K562 (cell line): ENCODE results near the gene BSN. TPM values are rescaled to one million over a fixed set of nuclear protein-coding genes. Genes with fewer than 3 reads are reported as not detected.

ENCODE experiments used
- HIVEP1 ChIP-seq: fragments of 250-450 bp; sonication (Bioruptor Pico); IDR thresholded peaks from 2 replicates; pipeline ENCODE4 v1.4.0; 2020; ENCODE audit warnings: mild to moderate bottlenecking
- JUN ChIP-seq, 2 experiments: sonication (generic) in 1 of 2; formaldehyde crosslinking in 1 of 2; IDR thresholded peaks; 2 replicates each; pipeline versions ENCODE4 v1.6.1 to v1.8.0; 2012 to 2022; ENCODE audit warnings: borderline replicate concordance in 2 of 2, mild to moderate bottlenecking in 2 of 2, improper control_type of control experiment in 1 of 2, low read depth in 1 of 2, low read length in 1 of 2, missing genetic modification reagents in 1 of 2
- KDM1A ChIP-seq, 2 experiments: fragments of 450-650 bp; IDR thresholded peaks; 2 replicates each; pipeline ENCODE4 v1.6.1; 2016; ENCODE audit warnings: mild to moderate bottlenecking in 2 of 2
- L3MBTL2 ChIP-seq: fragments of 450-650 bp; IDR thresholded peaks from 2 replicates; pipeline ENCODE4 v1.6.1; 2016; ENCODE audit warnings: mild to moderate bottlenecking, moderate library complexity
- MCM3 ChIP-seq: fragments of 450-650 bp; IDR thresholded peaks from 2 replicates; pipeline ENCODE4 v1.6.1; 2016
- MYC ChIP-seq, 2 experiments: fragments of 250-450 bp in 1 of 2; sonication (Bioruptor Pico) in 1 of 2; IDR thresholded peaks; 2 replicates each; pipeline versions ENCODE4 v1.5.1 to v1.6.1; 2012 to 2021; ENCODE audit warnings: low read depth in 2 of 2, borderline replicate concordance in 1 of 2, improper control_type of control experiment in 1 of 2, low read length in 1 of 2, mild to moderate bottlenecking in 1 of 2, moderate library complexity in 1 of 2
- POLR3A ChIP-seq: IDR thresholded peaks from 2 replicates; pipeline ENCODE4 v1.6.1; 2011; ENCODE audit warnings: borderline replicate concordance, mild to moderate bottlenecking, moderate library complexity; ENCODE audit not compliant: insufficient read length, insufficient read depth; ENCODE audit errors: extremely low read depth
- RCOR1 ChIP-seq, 2 experiments: IDR thresholded peaks; 2 replicates each; pipeline ENCODE4 v1.6.1; 2012; ENCODE audit warnings: low read depth in 2 of 2, low read length in 2 of 2, borderline replicate concordance in 1 of 2, improper control_type of control experiment in 1 of 2
- THAP7 ChIP-seq: fragments of 250-450 bp; sonication (Bioruptor Pico); IDR thresholded peaks from 2 replicates; pipeline ENCODE4 v1.5.0; 2021
- ZNF121 ChIP-seq: sonication (generic); formaldehyde crosslinking; conservative IDR thresholded peaks from 2 replicates; pipeline ENCODE4 v1.8.0; 2022; ENCODE audit warnings: missing genetic modification reagents
- ZNF146 ChIP-seq: IDR thresholded peaks from one replicate; pipeline ENCODE4 v1.6.1; 2018; ENCODE audit warnings: missing compliant biosample characterization; ENCODE audit not compliant: unreplicated experiment
- ZNF431 ChIP-seq: sonication (generic); formaldehyde crosslinking; IDR thresholded peaks from 2 replicates; pipeline ENCODE4 v1.8.0; 2022; ENCODE audit warnings: mild to moderate bottlenecking, missing genetic modification reagents
- polyA plus RNA-seq, 8 experiments: library from polyadenylated mRNA; depleted of rRNA in 4 of 8; stranded (reverse) in 5 of 8; unstranded in 3 of 8; fragments of >200 nt; fragmentation: Nextera tagmentation in 2 of 8; fragmentation: Illumina TruSeq in 1 of 8; extraction: Ambion mirVana in 2 of 8; extraction: Trizol in 1 of 8; gene quantifications; 2 replicates each; pipeline versions ENCODE4 v1.2.1 to v1.2.3, GENCODE V29; 2011 to 2014; ENCODE audit warnings: inconsistent platforms in 1 of 8, missing spikeins in 1 of 8
- total RNA-seq, 7 experiments: library from RNA; depleted of rRNA in 6 of 7; stranded (reverse); fragments of >200 nt in 6 of 7; fragmentation: Illumina TruSeq in 2 of 7; extraction: Trizol in 2 of 7; gene quantifications; 2 replicates each; pipeline versions ENCODE4 v1.2.1 to v1.2.3, GENCODE V29; 2011 to 2021; ENCODE audit warnings: low replicate concordance in 1 of 7
- TF ChIP-seq, protein P1 (sequence below): fragments of 450-650 bp; IDR thresholded peaks from 2 replicates; pipeline ENCODE4 v1.6.1; 2016; ENCODE audit warnings: low read depth
- TF ChIP-seq, protein P2 (sequence below): sonication (generic); formaldehyde crosslinking; IDR thresholded peaks from 2 replicates; pipeline ENCODE4 v1.8.0; 2022; ENCODE audit warnings: mild to moderate bottlenecking, missing genetic modification reagents
- TF ChIP-seq, protein P3 (sequence below): fragments of 250-450 bp; sonication (Bioruptor Pico); IDR thresholded peaks from 2 replicates; pipeline ENCODE4 v1.6.1; 2021; ENCODE audit warnings: mild to moderate bottlenecking

Gene BSN
- total and polyA plus RNA-seq, 9 of the 15 experiments (the other 6 are each of a cell fraction or from before 2014, with no cell fraction given): 0.03 to 1.5 (median 0.29) TPM

GRCh38 chr3:49673715-49674496 lies 119.6 kb downstream of the BSN start, which contains the start of gene APEH (continued):
- TF ChIP-seq, protein P1, sequence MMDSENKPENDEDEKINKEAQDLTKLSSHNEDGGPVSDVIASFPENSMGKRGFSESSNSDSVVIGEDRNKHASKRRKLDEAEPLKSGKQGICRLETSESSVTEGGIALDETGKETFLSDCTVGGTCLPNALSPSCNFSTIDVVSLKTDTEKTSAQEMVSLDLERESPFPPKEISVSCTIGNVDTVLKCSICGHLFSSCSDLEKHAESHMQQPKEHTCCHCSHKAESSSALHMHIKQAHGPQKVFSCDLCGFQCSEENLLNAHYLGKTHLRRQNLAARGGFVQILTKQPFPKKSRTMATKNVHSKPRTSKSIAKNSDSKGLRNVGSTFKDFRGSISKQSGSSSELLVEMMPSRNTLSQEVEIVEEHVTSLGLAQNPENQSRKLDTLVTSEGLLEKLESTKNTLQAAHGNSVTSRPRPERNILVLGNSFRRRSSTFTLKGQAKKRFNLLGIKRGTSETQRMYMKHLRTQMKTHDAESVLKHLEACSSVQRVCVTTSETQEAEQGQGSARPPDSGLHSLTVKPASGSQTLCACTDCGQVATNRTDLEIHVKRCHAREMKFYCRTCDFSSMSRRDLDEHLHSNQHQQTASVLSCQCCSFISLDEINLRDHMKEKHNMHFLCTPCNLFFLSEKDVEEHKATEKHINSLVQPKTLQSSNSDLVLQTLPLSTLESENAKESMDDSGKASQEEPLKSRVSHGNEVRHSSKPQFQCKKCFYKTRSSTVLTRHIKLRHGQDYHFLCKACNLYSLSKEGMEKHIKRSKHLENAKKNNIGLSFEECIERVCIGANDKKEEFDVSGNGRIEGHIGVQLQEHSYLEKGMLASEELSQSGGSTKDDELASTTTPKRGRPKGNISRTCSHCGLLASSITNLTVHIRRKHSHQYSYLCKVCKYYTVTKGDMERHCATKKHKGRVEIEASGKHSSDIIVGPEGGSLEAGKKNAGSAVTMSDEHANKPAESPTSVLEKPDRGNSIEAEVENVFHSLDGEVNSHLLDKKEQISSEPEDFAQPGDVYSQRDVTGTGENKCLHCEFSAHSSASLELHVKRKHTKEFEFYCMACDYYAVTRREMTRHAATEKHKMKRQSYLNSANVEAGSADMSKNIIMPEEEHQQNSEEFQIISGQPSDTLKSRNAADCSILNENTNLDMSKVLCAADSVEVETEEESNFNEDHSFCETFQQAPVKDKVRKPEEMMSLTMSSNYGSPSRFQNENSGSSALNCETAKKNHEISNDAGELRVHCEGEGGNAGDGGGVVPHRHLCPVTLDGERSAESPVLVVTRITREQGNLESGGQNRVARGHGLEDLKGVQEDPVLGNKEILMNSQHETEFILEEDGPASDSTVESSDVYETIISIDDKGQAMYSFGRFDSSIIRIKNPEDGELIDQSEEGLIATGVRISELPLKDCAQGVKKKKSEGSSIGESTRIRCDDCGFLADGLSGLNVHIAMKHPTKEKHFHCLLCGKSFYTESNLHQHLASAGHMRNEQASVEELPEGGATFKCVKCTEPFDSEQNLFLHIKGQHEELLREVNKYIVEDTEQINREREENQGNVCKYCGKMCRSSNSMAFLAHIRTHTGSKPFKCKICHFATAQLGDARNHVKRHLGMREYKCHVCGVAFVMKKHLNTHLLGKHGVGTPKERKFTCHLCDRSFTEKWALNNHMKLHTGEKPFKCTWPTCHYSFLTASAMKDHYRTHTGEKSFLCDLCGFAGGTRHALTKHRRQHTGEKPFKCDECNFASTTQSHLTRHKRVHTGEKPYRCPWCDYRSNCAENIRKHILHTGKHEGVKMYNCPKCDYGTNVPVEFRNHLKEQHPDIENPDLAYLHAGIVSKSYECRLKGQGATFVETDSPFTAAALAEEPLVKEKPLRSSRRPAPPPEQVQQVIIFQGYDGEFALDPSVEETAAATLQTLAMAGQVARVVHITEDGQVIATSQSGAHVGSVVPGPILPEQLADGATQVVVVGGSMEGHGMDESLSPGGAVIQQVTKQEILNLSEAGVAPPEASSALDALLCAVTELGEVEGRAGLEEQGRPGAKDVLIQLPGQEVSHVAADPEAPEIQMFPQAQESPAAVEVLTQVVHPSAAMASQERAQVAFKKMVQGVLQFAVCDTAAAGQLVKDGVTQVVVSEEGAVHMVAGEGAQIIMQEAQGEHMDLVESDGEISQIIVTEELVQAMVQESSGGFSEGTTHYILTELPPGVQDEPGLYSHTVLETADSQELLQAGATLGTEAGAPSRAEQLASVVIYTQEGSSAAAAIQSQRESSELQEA: no peak
- TF ChIP-seq MYC (IDR thresholded peaks at IDR 0.05; ENCODE audit: low read depth, low read length) (peak; percentile 76), MYC (CRISPR knock-in tag; IDR thresholded peaks at IDR 0.05; ENCODE audit: borderline replicate concordance, low read depth) (no peak), ZNF146 (CRISPR knock-in tag) (no peak), ZNF121 (no peak), MCM3 (no peak), JUN (IDR thresholded peaks at IDR 0.05; ENCODE audit: borderline replicate concordance, low read depth, low read length) (no peak), JUN (CRISPR knock-in tag; IDR thresholded peaks at IDR 0.05; ENCODE audit: borderline replicate concordance) (no peak), POLR3A (no peak), RCOR1 (IDR thresholded peaks at IDR 0.05; ENCODE audit: borderline replicate concordance in 1 of 2, low read depth in 2 of 2, low read length in 2 of 2) (0 out of 4 replicates have a peak, but pooled peaks of 1 of the 2 experiments have one; percentile 6), HIVEP1 (no peak), ZNF431 (no peak), L3MBTL2 (peak; percentile 81), KDM1A (IDR thresholded peaks at IDR 0.05) (no peak), THAP7 (CRISPR knock-in tag) (no peak)
- TF ChIP-seq, protein P2, sequence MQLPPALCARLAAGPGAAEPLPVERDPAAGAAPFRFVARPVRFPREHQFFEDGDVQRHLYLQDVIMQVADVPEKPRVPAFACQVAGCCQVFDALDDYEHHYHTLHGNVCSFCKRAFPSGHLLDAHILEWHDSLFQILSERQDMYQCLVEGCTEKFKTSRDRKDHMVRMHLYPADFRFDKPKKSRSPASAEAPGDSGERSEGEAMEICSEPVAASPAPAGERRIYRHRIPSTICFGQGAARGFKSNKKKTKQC (CRISPR knock-in tag): no peak; the same call in 1 of the 2 replicates
- TF ChIP-seq, protein P3, sequence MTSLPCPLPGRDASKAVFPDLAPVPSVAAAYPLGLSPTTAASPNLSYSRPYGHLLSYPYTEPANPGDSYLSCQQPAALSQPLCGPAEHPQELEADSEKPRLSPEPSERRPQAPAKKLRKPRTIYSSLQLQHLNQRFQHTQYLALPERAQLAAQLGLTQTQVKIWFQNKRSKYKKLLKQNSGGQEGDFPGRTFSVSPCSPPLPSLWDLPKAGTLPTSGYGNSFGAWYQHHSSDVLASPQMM (CRISPR knock-in tag): no peak
